CD4-positive, alpha-beta T cell treated with Interleukin-1 beta for 1 hour (primary cell): Measurements from ENCODE around the gene ABLIM1.

Source experiments
- DNase-seq, 2 donors: peaks; one replicate each; pipeline ENCODE4 v3.0.0-alpha.2; 2020 to 2022

ABLIM1 gene

GRCh38 chr10:114616516-114616915, 41.6 kb downstream of the ABLIM1 start:
- no peak for DNase-seq

GRCh38 chr10:114616103-114616502, 42.0 kb downstream of the ABLIM1 start:
- DNase-seq, result no peak

- no peak for DNase-seq
Measured at GRCh38 chr10:114615600-114616007, 42.5 kb downstream of the ABLIM1 start.

- DNase-seq, result no peak
Measured at GRCh38 chr10:114613237-114613979, 44.7 kb downstream of the ABLIM1 start.

GRCh38 chr10:114611617-114612016, 46.5 kb downstream of the ABLIM1 start:
- no peak for DNase-seq

GRCh38 chr10:114609518-114610426, 48.3 kb downstream of the ABLIM1 start:
- DNase-seq, result no peak

- no peak for DNase-seq
Measured at GRCh38 chr10:114607358-114607998, 50.6 kb downstream of the ABLIM1 start.

GRCh38 chr10:114605155-114605797, 52.8 kb downstream of the ABLIM1 start:
- DNase-seq, result no peak

- DNase-seq, result no peak
Measured at GRCh38 chr10:114604357-114605130, 53.5 kb downstream of the ABLIM1 start.

GRCh38 chr10:114603948-114604347, 54.1 kb downstream of the ABLIM1 start:
- no peak for DNase-seq

- no peak for DNase-seq
Measured at GRCh38 chr10:114603303-114603702, 54.8 kb downstream of the ABLIM1 start.

- no peak for DNase-seq
Measured at GRCh38 chr10:114600057-114600456, 58.0 kb downstream of the ABLIM1 start.

- DNase-seq, result no peak
Measured at GRCh38 chr10:114596793-114597192, 61.3 kb downstream of the ABLIM1 start.

- no peak for DNase-seq
Measured at GRCh38 chr10:114593816-114594468, 64.1 kb downstream of the ABLIM1 start.

GRCh38 chr10:114593240-114593792, 64.8 kb downstream of the ABLIM1 start:
- no peak for DNase-seq

GRCh38 chr10:114590993-114591392, 67.1 kb downstream of the ABLIM1 start:
- no peak for DNase-seq

- DNase-seq, result no peak
Measured at GRCh38 chr10:114584419-114584818, 73.7 kb downstream of the ABLIM1 start.

GRCh38 chr10:114581071-114581470, 77.0 kb downstream of the ABLIM1 start:
- no peak for DNase-seq

- DNase-seq, result no peak
Measured at GRCh38 chr10:114577133-114577532, 80.9 kb downstream of the ABLIM1 start.

- DNase-seq, result no peak
Measured at GRCh38 chr10:114576716-114577115, 81.4 kb downstream of the ABLIM1 start.

GRCh38 chr10:114576132-114576487, 82.0 kb downstream of the ABLIM1 start:
- DNase-seq, result no peak
